Endodermal cell (in vitro differentiated cells): ENCODE data around the gene FGFR4. TPM values are rescaled to one million over a fixed set of nuclear protein-coding genes. Genes with fewer than 3 reads are reported as not detected.
A peak's percentile ranks its signal among the peaks of the same experiment; 100 is the strongest.

ENCODE experiments used
- DNase-seq: peaks from one replicate; pipeline ENCODE4 v3.0.0-alpha.2; 2017
- H3K27ac ChIP-seq: 2 replicates; pipeline ENCODE4 v1.5.1; 2013; ENCODE audit warnings: mild to moderate bottlenecking, low read depth, low read length, moderate library complexity
- H3K27me3 ChIP-seq: 2 replicates; pipeline ENCODE4 v1.6.1; 2013; ENCODE audit warnings: mild to moderate bottlenecking, low read length, moderate library complexity; ENCODE audit not compliant: insufficient read depth, control insufficient read depth, poor library complexity, severe bottlenecking
- H3K36me3 ChIP-seq: 2 replicates; pipeline ENCODE4 v1.7.0; 2013; ENCODE audit warnings: mild to moderate bottlenecking, low read length, moderate library complexity; ENCODE audit not compliant: control insufficient read depth, insufficient read depth
- H3K4me1 ChIP-seq: one replicate; pipeline ENCODE4 v1.7.0; 2013; ENCODE audit warnings: low read length; ENCODE audit not compliant: control insufficient read depth, insufficient read depth
- H3K4me3 ChIP-seq: 2 replicates; pipeline ENCODE4 v1.5.1; 2013; ENCODE audit warnings: mild to moderate bottlenecking, low read length, moderate library complexity
- H3K9ac ChIP-seq: 2 replicates; pipeline ENCODE4 v1.6.1; 2013; ENCODE audit warnings: mild to moderate bottlenecking, low read length, moderate library complexity; ENCODE audit not compliant: poor library complexity, severe bottlenecking; ENCODE audit errors: extremely low read depth
- H3K9me3 ChIP-seq: 2 replicates; pipeline ENCODE4 v1.6.1; 2013; ENCODE audit warnings: mild to moderate bottlenecking, low read length, moderate library complexity; ENCODE audit not compliant: control insufficient read depth
- H3K27ac Mint-ChIP-seq: 2 replicates; pipeline ENCODE4 v1.8.0; 2020; ENCODE audit warnings: mixed read lengths
- H3K27me3 Mint-ChIP-seq: 2 replicates; pipeline ENCODE4 v1.8.0; 2021; ENCODE audit warnings: mild to moderate bottlenecking, mixed read lengths; ENCODE audit not compliant: insufficient read depth
- H3K36me3 Mint-ChIP-seq: 2 replicates; pipeline ENCODE4 v1.8.0; 2020; ENCODE audit warnings: low read depth, mixed read lengths
- H3K4me1 Mint-ChIP-seq: 2 replicates; pipeline ENCODE4 v1.8.0; 2020; ENCODE audit warnings: mixed read lengths
- H3K4me3 Mint-ChIP-seq: 2 replicates; pipeline ENCODE4 v1.8.0; 2020; ENCODE audit warnings: mild to moderate bottlenecking, moderate library complexity, mixed read lengths
- H3K9me3 Mint-ChIP-seq: 2 replicates; pipeline ENCODE4 v1.8.0; 2020; ENCODE audit warnings: mild to moderate bottlenecking, mixed read lengths
- CTCF ChIP-seq: fragments of 200-600 bp; sonication (generic); conservative IDR thresholded peaks from 2 replicates; pipeline ENCODE4 v1.5.0; 2021; ENCODE audit warnings: antibody characterized with exemption, mild to moderate bottlenecking
- WGBS, 2 experiments: methylation state at CpG; one replicate each; pipeline versions ENCODE4 v1.1.5 to v1.1.7; 2013; ENCODE audit warnings: missing lambda C conversion rate in 2 of 2, mixed read lengths in 1 of 2; ENCODE audit not compliant: insufficient coverage in 1 of 2, insufficient read length in 1 of 2; 5-methylcytosine and 5-hydroxymethylcytosine counted together
- total RNA-seq, 2 donors: library from RNA; stranded (reverse); fragmentation: NEBNext Ultra II Directional in 1 of 2; extraction: Animal tissue kit (Norgen Biotek cat#: 25700) in 1 of 2; gene quantifications; 2 replicates in 1 of 2; 3 replicates in 1 of 2; pipeline ENCODE4 v1.2.1, GENCODE V29; 2021

The FGFR4 gene
- total RNA-seq, 2 donors from 2014 or later: 123 to 131 TPM

DNA sequence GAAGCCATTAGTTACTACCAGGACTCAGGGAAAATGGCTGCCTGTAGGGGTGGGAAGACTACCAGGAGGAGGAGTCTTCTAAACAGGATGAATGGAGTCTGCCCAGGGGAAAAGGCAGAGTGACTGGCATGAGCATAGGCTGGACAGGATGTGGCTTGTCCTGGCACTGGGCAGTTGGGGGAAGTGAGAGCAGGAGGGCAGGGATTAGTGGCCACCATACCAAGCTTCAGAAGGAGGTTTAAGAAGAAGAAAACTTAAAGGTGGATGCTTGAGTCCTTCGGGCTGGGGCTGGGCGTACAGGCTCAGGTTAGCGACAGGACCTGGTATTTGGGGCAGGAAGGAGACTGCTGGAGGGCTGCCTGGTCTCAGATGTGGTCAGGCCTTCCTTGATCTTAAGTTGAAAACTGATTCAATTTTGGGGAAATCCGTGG lies 41.9 kb downstream of the FGFR4 start:
- no peaks in the 10 kb centered on the region for H3K36me3 Mint-ChIP-seq
- Histone ChIP-seq H3K9me3 (no peaks in the 10 kb centered on the region), H3K27me3 (no peaks in the 10 kb centered on the region), H3K27ac (no peak overlapping the region), H3K36me3 (no peaks in the 10 kb centered on the region), H3K4me3 (no peak overlapping the region), H3K4me1 (no peaks in the 10 kb centered on the region), H3K9ac (no peak overlapping the region)
- no peak overlapping the region for H3K4me3 Mint-ChIP-seq
- peaks cover 3% of the 10 kb centered on the region for H3K27me3 Mint-ChIP-seq
- no peaks in the 10 kb centered on the region for H3K9me3 Mint-ChIP-seq
- H3K27ac Mint-ChIP-seq: no peak overlapping the region
- no peak for DNase-seq
- WGBS, 2 experiments: 90 to 91% methylated on average over 2 to 4 of the region's 4 CpGs
- TF ChIP-seq CTCF: no peak
- peaks cover 17% of the 10 kb centered on the region for H3K4me1 Mint-ChIP-seq

GRCh38 chr5:177130211-177131018 lies 43.7 kb downstream of the FGFR4 start:
- peak overlapping the region; percentile 76 for H3K4me3 Mint-ChIP-seq
- peak overlapping the region; percentile 42 for H3K27ac Mint-ChIP-seq
- DNase-seq: peak; percentile 52
- no peak overlapping the region for H3K4me3 ChIP-seq
- no peak overlapping the region for H3K27ac ChIP-seq
- H3K9me3 ChIP-seq: no peaks in the 10 kb centered on the region
- peaks cover 24% of the 10 kb centered on the region for H3K4me1 Mint-ChIP-seq
- peaks cover 8% of the 10 kb centered on the region for H3K36me3 ChIP-seq
- H3K27me3 Mint-ChIP-seq: peaks cover 3% of the 10 kb centered on the region
- no peak for TF ChIP-seq CTCF
- no peaks in the 10 kb centered on the region for H3K9me3 Mint-ChIP-seq
- no peaks in the 10 kb centered on the region for H3K27me3 ChIP-seq
- peaks cover 7% of the 10 kb centered on the region for H3K4me1 ChIP-seq
- 20 to 84% methylated on average over 1 to 5 of the region's 5 CpGs for WGBS, 2 experiments
- H3K9ac ChIP-seq: no peak overlapping the region
- peaks cover 10% of the 10 kb centered on the region for H3K36me3 Mint-ChIP-seq

- H3K36me3 ChIP-seq: peaks cover 14% of the 10 kb centered on the region
- H3K4me1 Mint-ChIP-seq: peaks cover 28% of the 10 kb centered on the region
- no peak overlapping the region for H3K9ac ChIP-seq
- peak overlapping the region; percentile 76 for H3K4me3 Mint-ChIP-seq
- DNase-seq: peak; percentile 49
- no peaks in the 10 kb centered on the region for H3K9me3 Mint-ChIP-seq
- H3K27ac Mint-ChIP-seq: peak overlapping the region; percentile 42
- no peak for TF ChIP-seq CTCF
- peaks cover 7% of the 10 kb centered on the region for H3K4me1 ChIP-seq
- 67 to 75% methylated on average over 1 to 2 of the region's 2 CpGs for WGBS, 2 experiments
- no peaks in the 10 kb centered on the region for H3K27me3 ChIP-seq
- no peaks in the 10 kb centered on the region for H3K9me3 ChIP-seq
- no peak overlapping the region for H3K27ac ChIP-seq
- H3K36me3 Mint-ChIP-seq: peaks cover 13% of the 10 kb centered on the region
- H3K4me3 ChIP-seq: no peak overlapping the region
- H3K27me3 Mint-ChIP-seq: peaks cover 3% of the 10 kb centered on the region
Measured at GRCh38 chr5:177131019-177131320, 44.3 kb downstream of the FGFR4 start.
